Suprapubic skin (tissue), 4 donors: Measurements from ENCODE around the gene CMSS1. TPM values are rescaled to one million over a fixed set of nuclear protein-coding genes. Genes with fewer than 3 reads are reported as not detected.

ENCODE experiments used
- DNase-seq, 2 donors: peaks; one replicate each; pipeline ENCODE4 v3.0.0-alpha.2; 2019; ENCODE audit warnings: low spot score in 2 of 2
- H3K27ac ChIP-seq: fragments of 200-600 bp; sonication (generic); one replicate; pipeline ENCODE4 v1.5.1; 2019
- H3K27me3 ChIP-seq: fragments of 200-600 bp; sonication (generic); one replicate; pipeline ENCODE4 v1.5.1; 2019
- H3K36me3 ChIP-seq: fragments of 200-600 bp; sonication (generic); one replicate; pipeline ENCODE4 v1.5.1; 2019
- H3K4me1 ChIP-seq: fragments of 200-600 bp; sonication (generic); one replicate; pipeline ENCODE4 v1.5.1; 2019
- H3K4me3 ChIP-seq: fragments of 200-600 bp; sonication (generic); one replicate; pipeline ENCODE4 v1.5.1; 2019; ENCODE audit warnings: mild to moderate bottlenecking
- H3K9me3 ChIP-seq: fragments of 200-600 bp; sonication (generic); one replicate; pipeline ENCODE4 v1.5.1; 2019
- EP300 ChIP-seq: sonication (generic); formaldehyde crosslinking; IDR thresholded peaks from one replicate; pipeline ENCODE4 v1.6.1; 2017; ENCODE audit warnings: antibody characterized with exemption
- POLR2A ChIP-seq, 2 donors: fragments of 450-650 bp; IDR thresholded peaks; one replicate each; pipeline ENCODE4 v1.6.1; 2017; ENCODE audit warnings: antibody characterized with exemption in 2 of 2, mild to moderate bottlenecking in 2 of 2, moderate library complexity in 2 of 2
- POLR2AphosphoS5 ChIP-seq, 3 donors: sonication (generic); formaldehyde crosslinking; IDR thresholded peaks; one replicate each; pipeline ENCODE4 v1.6.1; 2017; ENCODE audit warnings: antibody characterized with exemption in 3 of 3
- WGBS: methylation state at CpG from one replicate; pipeline ENCODE4 v1.1.5; 2018; 5-methylcytosine and 5-hydroxymethylcytosine counted together
- total RNA-seq, 4 donors: library from RNA; depleted of rRNA; stranded (reverse); fragments of >200 nt; gene quantifications; one replicate each; pipeline ENCODE4 v1.1.0, GENCODE V29; 2016
- TF ChIP-seq, protein P1 (sequence below), 2 donors: fragments of 200-600 bp in 1 of 2; fragments of 450-650 bp in 1 of 2; sonication (generic) in 1 of 2; IDR thresholded peaks; one replicate each; pipeline ENCODE4 v1.5.1; 2016 to 2019; ENCODE audit warnings: antibody characterized with exemption in 2 of 2, mild to moderate bottlenecking in 1 of 2, moderate library complexity in 1 of 2

The CMSS1 gene
- total RNA-seq, 4 donors from 2014 or later = 13.2 to 17.1 (median 13.5) TPM

- H3K27me3 ChIP-seq = no peaks in the 10 kb centered on the region
- H3K9me3 ChIP-seq = no peaks in the 10 kb centered on the region
- peaks cover 4% of the 10 kb centered on the region for H3K36me3 ChIP-seq
- H3K27ac ChIP-seq = peak overlapping the region; percentile 51
- TF ChIP-seq, protein P1, sequence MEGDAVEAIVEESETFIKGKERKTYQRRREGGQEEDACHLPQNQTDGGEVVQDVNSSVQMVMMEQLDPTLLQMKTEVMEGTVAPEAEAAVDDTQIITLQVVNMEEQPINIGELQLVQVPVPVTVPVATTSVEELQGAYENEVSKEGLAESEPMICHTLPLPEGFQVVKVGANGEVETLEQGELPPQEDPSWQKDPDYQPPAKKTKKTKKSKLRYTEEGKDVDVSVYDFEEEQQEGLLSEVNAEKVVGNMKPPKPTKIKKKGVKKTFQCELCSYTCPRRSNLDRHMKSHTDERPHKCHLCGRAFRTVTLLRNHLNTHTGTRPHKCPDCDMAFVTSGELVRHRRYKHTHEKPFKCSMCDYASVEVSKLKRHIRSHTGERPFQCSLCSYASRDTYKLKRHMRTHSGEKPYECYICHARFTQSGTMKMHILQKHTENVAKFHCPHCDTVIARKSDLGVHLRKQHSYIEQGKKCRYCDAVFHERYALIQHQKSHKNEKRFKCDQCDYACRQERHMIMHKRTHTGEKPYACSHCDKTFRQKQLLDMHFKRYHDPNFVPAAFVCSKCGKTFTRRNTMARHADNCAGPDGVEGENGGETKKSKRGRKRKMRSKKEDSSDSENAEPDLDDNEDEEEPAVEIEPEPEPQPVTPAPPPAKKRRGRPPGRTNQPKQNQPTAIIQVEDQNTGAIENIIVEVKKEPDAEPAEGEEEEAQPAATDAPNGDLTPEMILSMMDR (IDR thresholded peaks at IDR 0.05) = no peak
- no peak for TF ChIP-seq EP300
- no peak for TF ChIP-seq POLR2A (IDR thresholded peaks at IDR 0.05)
- TF ChIP-seq POLR2AphosphoS5 (IDR thresholded peaks at IDR 0.05) = no peak
- H3K4me1 ChIP-seq = peaks cover 12% of the 10 kb centered on the region
- H3K4me3 ChIP-seq = no peak overlapping the region
- 58% methylated on average over 1 of the region's 1 CpG for WGBS
- DNase-seq = no peak
These were observed 332.8 kb downstream of the CMSS1 start for GRCh38 chr3:100150473-100150872.

- Histone ChIP-seq H3K9me3 (no peaks in the 10 kb centered on the region), H3K27me3 (no peaks in the 10 kb centered on the region), H3K27ac (peak overlapping the region; percentile 51), H3K4me1 (peaks cover 12% of the 10 kb centered on the region), H3K36me3 (peaks cover 4% of the 10 kb centered on the region), H3K4me3 (no peak overlapping the region)
- DNase-seq = no peak
- TF ChIP-seq, protein P1 (IDR thresholded peaks at IDR 0.05) = no peak
- WGBS = 79% methylated on average over 8 of the region's 8 CpGs
These were observed 333.5 kb downstream of the CMSS1 start for GRCh38 chr3:100151024-100151707.

GRCh38 chr3:100154171-100154570 is 336.5 kb downstream of the CMSS1 start:
- H3K4me1 ChIP-seq = peaks cover 11% of the 10 kb centered on the region
- no peaks in the 10 kb centered on the region for H3K27me3 ChIP-seq
- no peak for DNase-seq
- no peak overlapping the region for H3K4me3 ChIP-seq
- no peaks in the 10 kb centered on the region for H3K9me3 ChIP-seq
- no peak overlapping the region for H3K27ac ChIP-seq
- 94% methylated on average over 1 of the region's 1 CpG for WGBS
- TF ChIP-seq POLR2A (IDR thresholded peaks at IDR 0.05) (no peak), POLR2AphosphoS5 (IDR thresholded peaks at IDR 0.05) (no peak), EP300 (no peak)
- TF ChIP-seq, protein P1 (IDR thresholded peaks at IDR 0.05) = no peak
- no peaks in the 10 kb centered on the region for H3K36me3 ChIP-seq

GRCh38 chr3:100155128-100155527 is 337.5 kb downstream of the CMSS1 start:
- H3K27ac ChIP-seq = no peak overlapping the region
- TF ChIP-seq EP300 (no peak), POLR2AphosphoS5 (IDR thresholded peaks at IDR 0.05) (no peak), POLR2A (IDR thresholded peaks at IDR 0.05) (no peak)
- TF ChIP-seq, protein P1 (IDR thresholded peaks at IDR 0.05) = no peak

DNA sequence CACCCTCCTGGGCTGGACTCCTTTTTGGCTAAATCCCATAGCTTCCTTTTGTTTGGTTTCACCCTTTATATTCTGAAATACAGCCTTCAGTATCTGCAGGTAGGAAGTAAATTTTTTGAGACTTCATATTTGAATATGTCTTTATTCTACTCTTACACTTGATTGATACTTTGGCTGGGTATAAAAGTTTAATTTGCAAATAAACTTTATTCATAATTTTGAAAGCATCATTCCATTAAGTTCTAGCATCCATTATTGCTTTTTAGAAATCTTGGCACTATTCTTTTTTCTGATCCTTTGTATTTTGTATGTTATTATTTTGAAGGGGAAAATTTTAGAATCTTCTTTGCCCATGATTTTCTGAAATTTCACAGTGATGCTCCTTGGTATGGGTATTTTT is 337.9 kb downstream of the CMSS1 start:
- Histone ChIP-seq H3K4me1 (peaks cover 13% of the 10 kb centered on the region), H3K36me3 (no peaks in the 10 kb centered on the region), H3K27me3 (no peaks in the 10 kb centered on the region), H3K9me3 (no peaks in the 10 kb centered on the region), H3K27ac (no peak overlapping the region), H3K4me3 (no peak overlapping the region)
- DNase-seq = no peak
- TF ChIP-seq POLR2A (IDR thresholded peaks at IDR 0.05) (no peak), POLR2AphosphoS5 (IDR thresholded peaks at IDR 0.05) (no peak), EP300 (no peak)
- TF ChIP-seq, protein P1 (IDR thresholded peaks at IDR 0.05) = no peak

More at GRCh38 chr3:100155128-100155527, 337.5 kb downstream of the CMSS1 start:
- Histone ChIP-seq H3K4me1 (peaks cover 13% of the 10 kb centered on the region), H3K27me3 (no peaks in the 10 kb centered on the region), H3K9me3 (no peaks in the 10 kb centered on the region), H3K36me3 (no peaks in the 10 kb centered on the region), H3K4me3 (no peak overlapping the region)
- no peak for DNase-seq
